ENCODE results near the gene UNK. TPM values are rescaled to one million over a fixed set of nuclear protein-coding genes. Genes with fewer than 3 reads are reported as not detected.
"Not testable (repeated sequence)": the region's sequence is repeated elsewhere in the genome, so short reads cannot be mapped to it uniquely, and the experiment has no call there.

The UNK gene
- total RNA-seq, 2 experiments from 2014 or later, result 19.1 to 21.4 TPM

DNA sequence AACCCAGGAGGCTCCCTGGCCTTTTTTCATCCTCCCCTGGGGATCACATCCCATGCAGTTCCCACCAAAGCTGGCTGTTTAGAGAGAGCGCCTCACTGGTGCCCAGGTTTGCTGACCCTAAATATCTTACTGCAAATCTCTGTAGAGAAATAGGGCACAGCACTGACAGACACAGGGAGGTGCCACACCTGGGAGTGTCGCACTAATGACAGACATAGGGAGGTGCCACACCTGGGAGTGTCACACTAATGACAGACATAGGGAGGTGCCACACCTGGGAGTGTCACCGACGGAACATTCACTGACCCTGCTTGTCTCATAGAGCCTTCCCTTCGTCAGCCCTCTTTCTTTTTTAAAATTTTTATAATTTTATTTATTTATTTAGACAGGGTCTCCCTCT lies 25.6 kb downstream of the UNK start:
- Mint-ChIP-seq H3K27ac (no peak overlapping the region), H3K4me3 (no peak overlapping the region), H3K9me3 (no peaks in the 10 kb centered on the region), H3K27me3 (ENCODE audit: low read depth) (no peaks in the 10 kb centered on the region), H3K4me1 (ENCODE audit: low read depth) (peaks cover 5% of the 10 kb centered on the region), H3K36me3 (ENCODE audit: low read depth) (peaks cover 2% of the 10 kb centered on the region)
- intact Hi-C loops (cut with micrococcal nuclease), result no loop called here
- DNase-seq, result no peak
- CTCF ChIA-PET, result no interaction called here

GRCh38 chr17:75810756-75811155 lies 26.1 kb downstream of the UNK start:
- H3K27me3 Mint-ChIP-seq (ENCODE audit: low read depth); H3K27ac Mint-ChIP-seq; H3K9me3 Mint-ChIP-seq; DNase-seq; intact Hi-C loops (cut with micrococcal nuclease); H3K4me1 Mint-ChIP-seq (ENCODE audit: low read depth); H3K36me3 Mint-ChIP-seq (ENCODE audit: low read depth); CTCF ChIA-PET; H3K4me3 Mint-ChIP-seq: not testable (repeated sequence)

DNA sequence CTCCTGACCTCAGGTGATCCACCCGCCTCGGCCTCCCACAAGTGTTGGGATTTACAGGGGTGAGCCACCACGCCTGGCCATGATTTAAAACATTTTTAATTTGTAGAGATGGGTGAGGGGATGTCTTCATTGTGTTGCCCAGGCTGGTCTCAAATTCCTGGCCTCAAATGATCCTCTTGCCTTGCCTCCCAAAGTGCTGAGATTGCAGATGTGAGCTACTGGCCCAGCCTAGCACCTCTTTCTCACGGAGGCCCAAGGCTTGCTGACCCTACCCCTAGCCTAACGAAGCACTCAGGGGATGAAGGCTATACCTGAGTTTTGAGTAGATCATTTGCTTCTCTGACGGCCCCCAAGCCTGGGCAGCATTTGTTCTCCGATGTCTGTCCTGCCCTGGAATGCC lies 26.6 kb downstream of the UNK start:
- Mint-ChIP-seq H3K36me3 (ENCODE audit: low read depth) (peaks cover 2% of the 10 kb centered on the region), H3K27me3 (ENCODE audit: low read depth) (no peaks in the 10 kb centered on the region), H3K4me1 (ENCODE audit: low read depth) (peaks cover 5% of the 10 kb centered on the region), H3K27ac (no peak overlapping the region), H3K4me3 (no peak overlapping the region), H3K9me3 (no peaks in the 10 kb centered on the region)
- no peak for DNase-seq
- CTCF ChIA-PET, result no interaction called here
- intact Hi-C loops (cut with micrococcal nuclease), result no loop called here

DNA sequence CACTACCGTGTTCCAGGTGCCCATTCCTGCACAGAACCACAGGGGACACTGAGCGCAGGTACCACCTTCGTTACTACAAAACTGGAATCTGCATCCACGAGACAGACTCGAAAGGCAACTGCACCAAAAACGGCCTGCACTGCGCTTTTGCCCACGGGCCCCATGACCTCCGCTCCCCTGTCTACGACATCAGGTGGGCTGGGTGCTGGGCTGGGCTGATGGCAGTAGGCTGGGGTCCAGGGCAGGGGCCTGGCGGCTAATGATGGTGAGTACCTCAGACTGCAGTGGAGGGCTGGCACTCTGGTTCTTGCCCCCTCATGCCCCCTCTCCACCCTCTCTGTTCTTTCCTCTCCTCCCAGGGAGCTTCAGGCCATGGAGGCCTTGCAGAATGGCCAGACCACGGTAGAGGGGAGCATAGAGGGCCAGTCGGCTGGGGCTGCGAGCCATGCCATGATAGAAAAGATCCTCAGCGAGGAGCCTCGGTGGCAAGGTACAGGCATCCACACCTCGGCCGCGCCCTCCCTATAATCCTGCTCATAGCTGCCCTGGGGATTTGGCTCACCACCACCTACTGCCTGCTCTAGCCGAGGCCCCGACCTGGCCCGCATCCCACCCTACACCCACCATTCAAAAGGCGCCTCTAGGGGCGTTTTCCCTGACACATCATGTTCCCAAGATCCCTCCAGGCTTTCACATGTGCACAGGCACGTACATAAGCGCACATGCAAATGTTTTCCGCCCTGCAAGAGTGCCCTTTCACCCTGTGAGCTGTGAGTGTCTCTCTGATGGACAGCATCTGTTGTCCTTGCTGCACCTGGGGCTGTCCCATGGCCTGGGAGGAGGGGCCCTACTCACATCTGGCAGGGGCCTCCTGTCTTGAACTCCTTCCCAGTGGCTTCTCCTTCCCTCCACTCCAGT lies 27.7 kb downstream of the UNK start:
- no peak overlapping the region for H3K4me3 Mint-ChIP-seq
- no peaks in the 10 kb centered on the region for H3K9me3 Mint-ChIP-seq
- CTCF ChIA-PET, result interaction anchor here (1.0 kb wide), 1 partner anchor 15 kb away, joined by 3 read pairs; no protein-coding TSS in a partner anchor
- intact Hi-C loops (cut with micrococcal nuclease), result no loop called here
- H3K27me3 Mint-ChIP-seq (ENCODE audit: low read depth), result no peaks in the 10 kb centered on the region
- DNase-seq, result no peak
- peaks cover 5% of the 10 kb centered on the region for H3K4me1 Mint-ChIP-seq (ENCODE audit: low read depth)
- H3K27ac Mint-ChIP-seq, result no peak overlapping the region
- peaks cover 2% of the 10 kb centered on the region for H3K36me3 Mint-ChIP-seq (ENCODE audit: low read depth)

- CTCF ChIA-PET, result interaction anchor here (1.0 kb wide), 1 partner anchor 14 kb away, joined by 3 read pairs; no protein-coding TSS in a partner anchor
- intact Hi-C loops (cut with micrococcal nuclease), result no loop called here
- no peak for DNase-seq
- Mint-ChIP-seq H3K27ac (no peak overlapping the region), H3K9me3 (no peaks in the 10 kb centered on the region), H3K36me3 (ENCODE audit: low read depth) (peaks cover 2% of the 10 kb centered on the region), H3K4me3 (no peak overlapping the region), H3K4me1 (ENCODE audit: low read depth) (peaks cover 4% of the 10 kb centered on the region), H3K27me3 (ENCODE audit: low read depth) (no peaks in the 10 kb centered on the region)
Observed at GRCh38 chr17:75813081-75814020, 28.7 kb downstream of the UNK start.

GRCh38 chr17:75814021-75814395 lies 29.4 kb downstream of the UNK start:
- CTCF ChIA-PET, result interaction anchor here (0.6 kb wide), 1 partner anchor 203 kb away, joined by 3 read pairs; no protein-coding TSS in a partner anchor
- Mint-ChIP-seq H3K27ac (no peak overlapping the region), H3K4me3 (no peak overlapping the region), H3K36me3 (ENCODE audit: low read depth) (peaks cover 2% of the 10 kb centered on the region), H3K4me1 (ENCODE audit: low read depth) (no peaks in the 10 kb centered on the region), H3K9me3 (no peaks in the 10 kb centered on the region), H3K27me3 (ENCODE audit: low read depth) (no peaks in the 10 kb centered on the region)
- no peak for DNase-seq
- intact Hi-C loops (cut with micrococcal nuclease), result no loop called here

GRCh38 chr17:75814900-75815373 lies 30.3 kb downstream of the UNK start:
- H3K9me3 Mint-ChIP-seq, result no peaks in the 10 kb centered on the region
- no peak overlapping the region for H3K27ac Mint-ChIP-seq
- DNase-seq, result no peak
- CTCF ChIA-PET, result no interaction called here
- no peaks in the 10 kb centered on the region for H3K4me1 Mint-ChIP-seq (ENCODE audit: low read depth)
- H3K36me3 Mint-ChIP-seq (ENCODE audit: low read depth), result peaks cover 6% of the 10 kb centered on the region
- H3K27me3 Mint-ChIP-seq (ENCODE audit: low read depth), result no peaks in the 10 kb centered on the region
- H3K4me3 Mint-ChIP-seq, result no peak overlapping the region
- intact Hi-C loops (cut with micrococcal nuclease), result no loop called here

GRCh38 chr17:75815399-75815798 lies 30.8 kb downstream of the UNK start:
- intact Hi-C loops (cut with micrococcal nuclease), result no loop called here

DNA sequence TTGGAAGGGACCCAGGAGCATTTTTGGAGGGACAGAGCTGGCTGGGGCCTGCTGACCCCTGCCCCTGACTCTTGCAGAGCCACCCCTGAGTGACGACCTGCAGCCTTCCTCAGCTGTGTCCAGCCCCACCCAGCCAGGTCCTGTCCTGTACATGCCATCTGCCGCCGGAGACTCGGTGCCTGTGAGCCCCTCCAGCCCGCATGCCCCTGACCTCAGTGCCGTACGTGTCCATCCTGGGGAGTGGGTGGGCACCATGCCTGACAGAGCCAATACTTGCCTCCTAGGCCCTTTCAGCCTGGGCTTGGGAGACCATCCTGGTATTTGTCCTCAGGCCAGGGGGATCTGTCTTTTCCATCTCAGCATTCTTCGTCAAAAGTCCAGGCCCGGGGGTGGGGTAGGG lies 32.1 kb downstream of the UNK start:
- Mint-ChIP-seq H3K27ac (no peak overlapping the region), H3K27me3 (ENCODE audit: low read depth) (no peaks in the 10 kb centered on the region), H3K9me3 (no peaks in the 10 kb centered on the region), H3K36me3 (ENCODE audit: low read depth) (peaks cover 10% of the 10 kb centered on the region), H3K4me1 (ENCODE audit: low read depth) (peaks cover 9% of the 10 kb centered on the region), H3K4me3 (no peak overlapping the region)
- intact Hi-C loops (cut with micrococcal nuclease), result no loop called here
- no peak for DNase-seq
- CTCF ChIA-PET, result no interaction called here

More at GRCh38 chr17:75815399-75815798, 30.8 kb downstream of the UNK start:
- Mint-ChIP-seq H3K4me1 (ENCODE audit: low read depth) (no peaks in the 10 kb centered on the region), H3K27me3 (ENCODE audit: low read depth) (no peaks in the 10 kb centered on the region), H3K27ac (no peak overlapping the region), H3K9me3 (no peaks in the 10 kb centered on the region), H3K4me3 (no peak overlapping the region), H3K36me3 (ENCODE audit: low read depth) (peaks cover 6% of the 10 kb centered on the region)
- CTCF ChIA-PET, result interaction anchor here (1.0 kb wide), 1 partner anchor 12 kb away, joined by 3 read pairs; no protein-coding TSS in a partner anchor
- DNase-seq, result no peak

DNA sequence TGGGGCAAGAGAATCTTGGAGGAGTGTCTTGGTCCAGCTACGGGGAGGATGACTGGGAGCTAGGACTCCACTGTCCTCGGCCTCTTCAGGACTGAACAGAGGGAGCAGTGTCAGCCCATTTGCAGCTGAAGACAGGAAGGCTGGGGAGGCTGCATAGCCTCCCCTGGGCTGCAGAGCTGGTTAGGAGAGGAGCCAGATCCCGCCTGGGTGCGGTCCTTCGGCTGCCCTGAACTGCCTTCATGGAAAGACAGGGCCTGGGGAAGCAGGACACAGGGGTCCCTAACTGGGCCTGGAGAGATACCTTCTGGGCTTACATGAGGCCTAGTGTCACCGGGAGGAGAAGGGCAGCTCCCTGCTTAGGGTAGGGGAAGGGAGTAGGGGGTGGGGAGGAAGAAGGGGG lies 33.0 kb downstream of the UNK start:
- Mint-ChIP-seq H3K27me3 (ENCODE audit: low read depth) (no peaks in the 10 kb centered on the region), H3K27ac (no peak overlapping the region), H3K4me1 (ENCODE audit: low read depth) (peaks cover 18% of the 10 kb centered on the region), H3K36me3 (ENCODE audit: low read depth) (peaks cover 10% of the 10 kb centered on the region), H3K4me3 (no peak overlapping the region), H3K9me3 (no peaks in the 10 kb centered on the region)
- CTCF ChIA-PET, result interaction anchor here (0.8 to 1.3 kb wide), 2 partner anchors 9 to 53 kb away, joined by 3 to 6 read pairs; partner anchors contain the start of gene GALK1
- DNase-seq, result no peak
- intact Hi-C loops (cut with micrococcal nuclease), result no loop called here

DNA sequence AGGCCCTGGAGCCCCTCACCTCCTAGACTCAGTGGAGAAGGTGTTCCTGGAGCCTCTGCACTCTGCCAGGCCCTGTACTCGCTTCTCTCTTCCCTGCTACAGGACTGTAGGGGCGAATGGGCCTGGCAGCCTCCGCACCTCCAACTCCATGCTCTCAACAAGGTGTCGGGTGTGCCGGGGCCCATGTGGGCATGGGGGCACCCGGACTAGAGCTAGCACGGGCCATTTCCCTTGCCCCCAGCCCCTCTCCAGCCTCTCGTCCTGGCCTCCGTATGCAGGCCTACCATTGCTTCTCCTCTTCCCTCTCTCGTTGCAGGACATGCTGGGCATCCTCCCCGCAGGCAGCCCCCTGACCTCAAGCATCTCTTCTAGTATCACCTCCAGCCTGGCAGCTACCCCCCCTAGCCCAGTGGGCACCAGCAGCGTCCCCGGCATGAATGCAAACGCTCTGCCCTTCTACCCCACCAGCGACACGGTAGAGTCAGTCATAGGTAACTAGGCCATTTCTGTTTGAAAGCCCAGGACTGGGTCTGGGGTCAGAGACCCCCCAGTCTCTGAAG lies 33.8 kb downstream of the UNK start:
- Mint-ChIP-seq H3K9me3 (no peaks in the 10 kb centered on the region), H3K27me3 (ENCODE audit: low read depth) (no peaks in the 10 kb centered on the region), H3K27ac (no peak overlapping the region), H3K36me3 (ENCODE audit: low read depth) (peaks cover 10% of the 10 kb centered on the region), H3K4me1 (ENCODE audit: low read depth) (peaks cover 19% of the 10 kb centered on the region), H3K4me3 (no peak overlapping the region)
- intact Hi-C loops (cut with micrococcal nuclease), result no loop called here
- CTCF ChIA-PET, result interaction anchor here (0.8 to 1.3 kb wide), 2 partner anchors 8 to 54 kb away, joined by 3 to 6 read pairs; partner anchors contain the start of gene GALK1
- DNase-seq, result no peak

DNA sequence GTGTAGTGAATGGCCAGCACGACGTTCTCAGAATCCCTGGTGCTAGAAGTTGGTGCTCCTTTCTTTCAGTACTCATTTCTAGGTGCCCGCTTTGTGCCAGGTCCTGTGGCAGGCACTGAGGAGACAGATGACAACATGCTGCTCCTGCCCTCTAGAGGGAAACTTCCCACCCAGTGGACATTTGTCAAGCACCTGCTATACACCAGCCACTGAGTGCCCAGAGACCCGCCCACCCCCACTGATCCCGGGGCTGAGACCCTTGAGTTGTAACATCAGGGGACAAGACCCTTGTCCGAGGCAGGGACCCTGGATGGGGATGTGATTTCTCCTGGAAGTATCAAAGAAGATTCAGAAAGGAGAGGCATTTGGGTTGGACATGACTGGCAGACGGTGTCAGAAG lies 34.5 kb downstream of the UNK start:
- Mint-ChIP-seq H3K36me3 (ENCODE audit: low read depth) (peaks cover 9% of the 10 kb centered on the region), H3K9me3 (no peaks in the 10 kb centered on the region), H3K27ac (no peak overlapping the region), H3K4me1 (ENCODE audit: low read depth) (peaks cover 19% of the 10 kb centered on the region), H3K27me3 (ENCODE audit: low read depth) (no peaks in the 10 kb centered on the region), H3K4me3 (no peak overlapping the region)
- no peak for DNase-seq
- intact Hi-C loops (cut with micrococcal nuclease), result no loop called here
- CTCF ChIA-PET, result no interaction called here
